Esophagus muscularis mucosa (tissue), 4 donors: ENCODE results near the gene SSBP2. TPM values are rescaled to one million over a fixed set of nuclear protein-coding genes. Genes with fewer than 3 reads are reported as not detected.

Source experiments
- DNase-seq: peaks from one replicate; pipeline ENCODE4 v3.0.0-alpha.2; 2017; ENCODE audit errors: extremely low spot score
- H3K27ac ChIP-seq, 4 donors: fragments of 200-600 bp; sonication (generic); replicated peaks in 1 of 4; 1 replicate in 3 of 4; 2 replicates in 1 of 4; pipeline ENCODE4 v1.5.1; 2016 to 2019; ENCODE audit warnings: mild to moderate bottlenecking in 1 of 4
- H3K27me3 ChIP-seq, 4 donors: fragments of 200-600 bp; sonication (generic); one replicate each; pipeline versions ENCODE4 v1.5.1 to v1.6.0; 2016 to 2019
- H3K36me3 ChIP-seq, 4 donors: fragments of 200-600 bp; sonication (generic); one replicate each; pipeline ENCODE4 v1.5.1; 2016 to 2019
- H3K4me1 ChIP-seq, 4 donors: fragments of 200-600 bp; sonication (generic); one replicate each; pipeline ENCODE4 v1.5.1; 2016 to 2019
- H3K4me3 ChIP-seq, 4 donors: fragments of 200-600 bp; sonication (generic); 1 replicate in 2 of 4; 2 replicates in 2 of 4; pipeline ENCODE4 v1.5.1; 2016 to 2019; ENCODE audit warnings: mild to moderate bottlenecking in 4 of 4, moderate library complexity in 1 of 4
- H3K9me3 ChIP-seq, 4 donors: fragments of 200-600 bp; sonication (generic); 1 replicate in 3 of 4; 2 replicates in 1 of 4; pipeline ENCODE4 v1.5.1; 2016 to 2019
- CTCF ChIP-seq, 3 experiments: fragments of 200-600 bp in 2 of 3; fragments of 450-650 bp in 1 of 3; sonication (generic) in 2 of 3; IDR thresholded peaks; one replicate each; pipeline ENCODE4 v1.5.1; 2017 to 2019; ENCODE audit warnings: antibody characterized with exemption in 3 of 3, mild to moderate bottlenecking in 2 of 3, moderate library complexity in 1 of 3
- EP300 ChIP-seq: sonication (generic); formaldehyde crosslinking; IDR thresholded peaks from one replicate; pipeline ENCODE4 v1.6.1; 2017; ENCODE audit warnings: antibody characterized with exemption
- POLR2A ChIP-seq: fragments of 450-650 bp; IDR thresholded peaks from one replicate; pipeline ENCODE4 v1.6.1; 2017; ENCODE audit warnings: antibody characterized with exemption, moderate library complexity, mild to moderate bottlenecking, low read depth
- POLR2AphosphoS5 ChIP-seq, 2 donors: sonication (generic); formaldehyde crosslinking; IDR thresholded peaks; one replicate each; pipeline ENCODE4 v1.6.1; 2017; ENCODE audit warnings: antibody characterized with exemption in 2 of 2
- WGBS: methylation state at CpG from one replicate; pipeline ENCODE4 v1.1.5; 2018; 5-methylcytosine and 5-hydroxymethylcytosine counted together
- intact Hi-C: fragments of 100-400 bp; cut with DNase I; formaldehyde crosslinking; loops from one replicate; pipeline ENCODE4 v1.15.1; 2023
- total RNA-seq, 4 donors: library from RNA; depleted of rRNA; stranded (reverse); fragments of >200 nt; gene quantifications; one replicate each; pipeline versions ENCODE4 v1.1.0 to v1.2.1, GENCODE V29; 2016

Gene SSBP2
- total RNA-seq, 4 donors from 2014 or later: 62.9 to 97.2 (median 74.2) TPM

- H3K4me1 ChIP-seq: peaks cover 10 to 57% (median 55%) of the 10 kb centered on the region in 4 donors
- H3K27me3 ChIP-seq: no peaks in the 10 kb centered on the region
- no peak for DNase-seq
- no peaks in the 10 kb centered on the region for H3K9me3 ChIP-seq
- no peak for TF ChIP-seq POLR2AphosphoS5 (IDR thresholded peaks at IDR 0.05)
- no peak for TF ChIP-seq EP300
- no peak for TF ChIP-seq CTCF (IDR thresholded peaks at IDR 0.05)
- TF ChIP-seq POLR2A: no peak
- 63% methylated on average over 2 of the region's 2 CpGs for WGBS
- no peak overlapping the region for H3K27ac ChIP-seq
- intact Hi-C loops: loop anchor here (10.0 kb wide), 1 partner anchor 442 kb away; the partner anchor contains the start of gene ZCCHC9
- H3K4me3 ChIP-seq: no peak overlapping the region
- peaks cover 0 to 5% (median 0%) of the 10 kb centered on the region in 4 donors for H3K36me3 ChIP-seq
Measured at GRCh38 chr5:81747030-81747429, 3.9 kb downstream of the SSBP2 start.

- TF ChIP-seq POLR2AphosphoS5 (IDR thresholded peaks at IDR 0.05): no peak
- no peak for TF ChIP-seq CTCF (IDR thresholded peaks at IDR 0.05)
- TF ChIP-seq POLR2A: no peak
- no peak for TF ChIP-seq EP300
- Histone ChIP-seq H3K27me3 (no peaks in the 10 kb centered on the region), H3K4me3 (no peak overlapping the region), H3K9me3 (no peaks in the 10 kb centered on the region), H3K4me1 (peaks cover 4 to 40% (median 25%) of the 10 kb centered on the region in 4 donors), H3K27ac (no peak overlapping the region), H3K36me3 (peaks cover 0 to 5% (median 0%) of the 10 kb centered on the region in 4 donors)
- no peak for DNase-seq
- intact Hi-C loops: loop anchor here (10.0 kb wide), 1 partner anchor 436 kb away; the partner anchor contains the start of gene ZCCHC9
- WGBS: 93% methylated on average over 2 of the region's 2 CpGs
Measured at GRCh38 chr5:81740758-81741157, 10.1 kb downstream of the SSBP2 start.

- Histone ChIP-seq H3K27ac (no peak overlapping the region), H3K4me3 (no peak overlapping the region), H3K9me3 (no peaks in the 10 kb centered on the region), H3K27me3 (no peaks in the 10 kb centered on the region), H3K36me3 (peaks cover 0 to 5% (median 0%) of the 10 kb centered on the region in 4 donors), H3K4me1 (peaks cover 4 to 35% (median 18%) of the 10 kb centered on the region in 4 donors)
- intact Hi-C loops: no loop called here
- no peak for DNase-seq
- TF ChIP-seq EP300 (no peak), POLR2AphosphoS5 (IDR thresholded peaks at IDR 0.05) (no peak), POLR2A (no peak), CTCF (IDR thresholded peaks at IDR 0.05) (no peak)
- whole genome bisulfite sequencing: 77% methylated on average over 2 of the region's 2 CpGs
Measured at GRCh38 chr5:81739291-81739690, 11.6 kb downstream of the SSBP2 start.

GRCh38 chr5:81729276-81729675 lies 21.6 kb downstream of the SSBP2 start:
- DNase-seq: no peak
- TF ChIP-seq EP300: no peak
- TF ChIP-seq POLR2A: no peak
- no peak for TF ChIP-seq POLR2AphosphoS5 (IDR thresholded peaks at IDR 0.05)
- no peak for TF ChIP-seq CTCF (IDR thresholded peaks at IDR 0.05)
- Histone ChIP-seq H3K9me3 (no peaks in the 10 kb centered on the region), H3K4me3 (no peak overlapping the region), H3K36me3 (no peaks in the 10 kb centered on the region), H3K27ac (no peak overlapping the region), H3K27me3 (no peaks in the 10 kb centered on the region), H3K4me1 (peaks cover 15 to 48% (median 38%) of the 10 kb centered on the region in 4 donors)
- 79% methylated on average over 1 of the region's 1 CpG for WGBS
- intact Hi-C loops: no loop called here

- Histone ChIP-seq H3K36me3 (no peaks in the 10 kb centered on the region), H3K27me3 (no peaks in the 10 kb centered on the region), H3K27ac (no peak overlapping the region), H3K4me1 (peaks cover 15 to 48% (median 44%) of the 10 kb centered on the region in 4 donors), H3K9me3 (no peaks in the 10 kb centered on the region), H3K4me3 (no peak overlapping the region)
- no peak for DNase-seq
- 90% methylated on average over 3 of the region's 3 CpGs for WGBS
- intact Hi-C loops: no loop called here
- TF ChIP-seq CTCF (IDR thresholded peaks at IDR 0.05): no peak
- TF ChIP-seq POLR2AphosphoS5 (IDR thresholded peaks at IDR 0.05): no peak
- no peak for TF ChIP-seq POLR2A
- no peak for TF ChIP-seq EP300
Measured at GRCh38 chr5:81728301-81728700, 22.6 kb downstream of the SSBP2 start.
